HL-60 (cell line): Measurements from ENCODE around the gene CHMP4A.

Experiments used
- DNase-seq, 2 experiments: peaks; one replicate each; pipeline ENCODE4 v3.0.0-alpha.2; 2010 to 2020; ENCODE audit warnings: low read depth in 1 of 2, low spot score in 1 of 2
- H3K27ac ChIP-seq: fragments of 250-450 bp; sonication (Bioruptor Pico); replicated peaks from 2 replicates; pipeline ENCODE4 v1.5.1; 2020; ENCODE audit warnings: mild to moderate bottlenecking, moderate library complexity
- H3K27me3 ChIP-seq: fragments of 250-450 bp; sonication (Bioruptor Pico); 2 replicates; pipeline ENCODE4 v1.5.1; 2021; ENCODE audit warnings: mild to moderate bottlenecking, moderate library complexity; ENCODE audit not compliant: insufficient read depth, poor library complexity, severe bottlenecking
- H3K4me3 ChIP-seq: replicated peaks from 2 replicates; pipeline ENCODE4 v1.5.1; 2011; ENCODE audit warnings: mild to moderate bottlenecking, control low read depth, low read length; ENCODE audit not compliant: insufficient read depth
- CTCF ChIP-seq: IDR thresholded peaks from one replicate; pipeline ENCODE4 v1.5.1; 2011; ENCODE audit warnings: low read length, control low read depth, inconsistent platforms; ENCODE audit not compliant: insufficient read depth
- GABPA ChIP-seq: IDR thresholded peaks from 2 replicates; pipeline ENCODE4 v1.6.1; 2012; ENCODE audit warnings: low read depth
- POLR2AphosphoS5 ChIP-seq: IDR thresholded peaks from 2 replicates; pipeline ENCODE4 v1.6.1; 2012; ENCODE audit warnings: low read depth
- REST ChIP-seq: IDR thresholded peaks from 2 replicates; pipeline ENCODE4 v1.6.1; 2012; ENCODE audit warnings: low read depth; ENCODE audit not compliant: insufficient replicate concordance
- SPI1 ChIP-seq: IDR thresholded peaks from 2 replicates; pipeline ENCODE4 v1.6.1; 2012; ENCODE audit warnings: low read depth, mild to moderate bottlenecking, borderline replicate concordance

CHMP4A gene

GRCh38 chr14:24162093-24162492 is 51.2 kb downstream of the CHMP4A start:
- Histone ChIP-seq H3K27ac (no peak overlapping the region), H3K4me3 (no peak overlapping the region), H3K27me3 (no peaks in the 10 kb centered on the region)
- TF ChIP-seq SPI1 (no peak), POLR2AphosphoS5 (no peak), CTCF (no peak), REST (no peak), GABPA (no peak)
- no peak for DNase-seq

- Histone ChIP-seq H3K27ac (peak within 1 kb of the TSS; percentile 32; the same call in 1 of the 2 replicates), H3K27me3 (no peaks in the 10 kb centered on the region), H3K4me3 (peak within 1 kb of the TSS; percentile 33)
- DNase-seq = peak; percentile 91 to 93
- no peak for TF ChIP-seq GABPA
- TF ChIP-seq REST = no peak
- no peak for TF ChIP-seq SPI1
- peak; percentile 59 for TF ChIP-seq POLR2AphosphoS5
- peak; percentile 94 for TF ChIP-seq CTCF
Measured at GRCh38 chr14:24160850-24161804, 52.2 kb downstream of the CHMP4A start, which contains the start of gene IRF9. TSS of gene IRF9 (plus strand) at chr14:24161265. CDS start at chr14:24162145, 880 bp downstream.

- no peak for DNase-seq
- Histone ChIP-seq H3K27ac (no peak overlapping the region), H3K4me3 (no peak overlapping the region), H3K27me3 (no peaks in the 10 kb centered on the region)
- no peak for TF ChIP-seq REST
- no peak for TF ChIP-seq GABPA
- no peak for TF ChIP-seq SPI1
- TF ChIP-seq CTCF = no peak
- TF ChIP-seq POLR2AphosphoS5 = no peak
Measured at GRCh38 chr14:24160499-24160849, 52.8 kb downstream of the CHMP4A start.
